ENCODE results near the gene MCAT.

Gene MCAT

GRCh38 chr22:43142880-43143562 is at the start of gene MCAT:
MCAT (minus strand) TSS chr22:43143398; CDS start chr22:43143348, 50 bp downstream.
- peak; percentile 90 for DNase-seq

- DNase-seq = no peak
Observed at GRCh38 chr22:43191831-43192230, 48.6 kb upstream of the MCAT start.

GRCh38 chr22:43188829-43189545 is 45.8 kb upstream of the MCAT start:
- DNase-seq = no peak

- peak; percentile 96 for DNase-seq
Observed at GRCh38 chr22:43187171-43188099, 44.2 kb upstream of the MCAT start.

- DNase-seq = peak; percentile 76
Observed at GRCh38 chr22:43186272-43187170, 43.3 kb upstream of the MCAT start, which contains the start of gene TTLL12. TTLL12 (minus strand) TSS chr22:43187134; CDS start chr22:43187069, 65 bp downstream.

- DNase-seq = peak; percentile 55
Observed at GRCh38 chr22:43185860-43186261, 42.7 kb upstream of the MCAT start.

GRCh38 chr22:43183496-43184277 is 40.5 kb upstream of the MCAT start:
- no peak for DNase-seq

- no peak for DNase-seq
Observed at GRCh38 chr22:43182726-43183125, 39.5 kb upstream of the MCAT start.

GRCh38 chr22:43182118-43182517 is 38.9 kb upstream of the MCAT start:
- DNase-seq = no peak

GRCh38 chr22:43181321-43182076 is 38.3 kb upstream of the MCAT start:
- no peak for DNase-seq

GRCh38 chr22:43180670-43181069 is 37.5 kb upstream of the MCAT start:
- no peak for DNase-seq

GRCh38 chr22:43179911-43180195 is 36.7 kb upstream of the MCAT start:
- DNase-seq = no peak

- DNase-seq = no peak
Observed at GRCh38 chr22:43179146-43179910, 36.1 kb upstream of the MCAT start.

GRCh38 chr22:43177479-43177878 is 34.3 kb upstream of the MCAT start:
- no peak for DNase-seq

GRCh38 chr22:43176090-43176489 is 32.9 kb upstream of the MCAT start:
- no peak for DNase-seq

GRCh38 chr22:43174941-43175531 is 31.8 kb upstream of the MCAT start:
- no peak for DNase-seq

GRCh38 chr22:43173976-43174720 is 30.9 kb upstream of the MCAT start:
- DNase-seq = no peak

GRCh38 chr22:43173566-43173965 is 30.4 kb upstream of the MCAT start:
- no peak for DNase-seq

GRCh38 chr22:43172191-43172590 is 29.0 kb upstream of the MCAT start:
- no peak for DNase-seq
